ENCODE data around the gene PRR35.
A peak's percentile ranks its signal among the peaks of the same experiment; 100 is the strongest.

Gene PRR35

GRCh38 chr16:549544-550263 lies 10.5 kb upstream of the PRR35 start:
- no peak for DNase-seq (ENCODE audit: low read depth)

DNA sequence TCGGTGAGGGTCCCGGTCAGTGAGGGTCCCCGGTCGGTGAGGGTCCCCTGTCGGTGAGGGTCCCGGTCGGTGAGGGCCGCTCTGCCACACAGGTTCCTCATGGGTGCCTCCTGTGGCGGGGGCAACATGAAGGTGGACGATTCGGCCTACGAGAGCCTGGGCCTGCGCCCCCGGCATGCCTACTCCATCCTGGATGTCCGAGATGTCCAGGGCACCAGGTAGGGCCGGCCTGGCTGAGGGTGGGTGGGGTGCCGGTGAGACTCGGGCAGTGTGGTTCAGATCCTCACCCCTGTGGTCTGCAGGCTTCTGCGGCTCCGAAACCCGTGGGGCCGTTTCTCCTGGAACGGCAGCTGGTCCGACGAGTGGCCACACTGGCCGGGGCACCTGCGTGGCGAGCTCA lies 9.0 kb upstream of the PRR35 start:
- DNase-seq (ENCODE audit: low read depth): no peak

GRCh38 chr16:552171-552570 lies 8.0 kb upstream of the PRR35 start:
- DNase-seq (ENCODE audit: low read depth): no peak

- DNase-seq (ENCODE audit: low read depth): no peak
Observed at GRCh38 chr16:553601-554296, 6.4 kb upstream of the PRR35 start.

DNA sequence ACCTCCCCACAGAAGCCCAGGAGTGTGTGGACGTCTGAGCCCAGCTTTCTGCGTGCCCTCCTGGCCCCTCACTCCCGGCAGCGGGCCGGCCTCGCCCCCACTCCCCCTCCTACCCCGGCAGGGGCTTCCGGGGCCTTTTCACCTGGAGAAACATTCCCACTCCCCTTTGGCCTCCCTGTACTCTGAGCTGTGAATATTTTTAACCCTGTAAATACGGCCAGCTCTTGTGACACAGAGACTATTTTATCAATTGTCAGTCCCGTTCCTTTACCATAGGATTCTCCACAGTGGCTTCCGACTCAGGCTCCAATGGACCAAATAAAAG lies 5.9 kb upstream of the PRR35 start:
- DNase-seq (ENCODE audit: low read depth): no peak

DNA sequence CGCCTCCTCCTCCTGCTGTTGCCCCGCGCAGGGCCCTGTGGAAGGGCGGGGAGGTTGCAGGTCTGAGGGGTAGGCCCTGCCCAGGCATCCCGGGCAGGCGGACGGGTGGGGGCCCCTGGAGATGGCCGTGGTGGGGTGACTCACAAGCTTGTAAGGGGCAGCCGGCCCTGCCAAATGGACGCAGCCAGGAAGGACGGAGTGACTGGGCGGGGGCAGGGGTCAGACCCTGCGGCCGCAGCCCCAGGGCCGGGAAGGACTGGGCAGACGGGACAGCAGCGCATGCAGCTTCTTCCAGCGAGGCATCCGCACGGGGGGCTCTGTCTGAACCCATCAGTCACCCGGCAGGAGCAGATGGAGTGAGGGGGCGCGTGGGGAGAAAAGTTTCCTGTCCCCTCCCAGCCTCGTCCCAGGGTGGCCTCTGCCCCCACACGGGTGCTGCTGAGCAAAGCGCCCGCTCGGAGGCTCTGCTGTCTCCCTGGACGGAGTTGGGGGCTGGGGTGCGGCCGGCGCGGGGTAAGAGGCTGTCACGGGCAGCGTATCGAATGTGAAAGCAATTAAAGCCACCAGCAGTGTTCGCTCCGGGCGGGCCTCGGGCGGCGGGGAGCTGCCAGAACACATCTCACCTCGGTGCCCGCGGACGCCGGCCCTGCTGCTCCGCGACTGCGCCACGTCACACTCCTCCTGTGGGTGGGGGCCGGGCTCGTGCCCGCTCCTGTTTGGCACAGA lies 5.4 kb upstream of the PRR35 start:
- peak; percentile 42 for DNase-seq (ENCODE audit: low read depth)

GRCh38 chr16:555528-556473 lies 4.4 kb upstream of the PRR35 start:
- no peak for DNase-seq (ENCODE audit: low read depth)

GRCh38 chr16:556474-557173 lies 3.6 kb upstream of the PRR35 start:
- no peak for DNase-seq (ENCODE audit: low read depth)

DNA sequence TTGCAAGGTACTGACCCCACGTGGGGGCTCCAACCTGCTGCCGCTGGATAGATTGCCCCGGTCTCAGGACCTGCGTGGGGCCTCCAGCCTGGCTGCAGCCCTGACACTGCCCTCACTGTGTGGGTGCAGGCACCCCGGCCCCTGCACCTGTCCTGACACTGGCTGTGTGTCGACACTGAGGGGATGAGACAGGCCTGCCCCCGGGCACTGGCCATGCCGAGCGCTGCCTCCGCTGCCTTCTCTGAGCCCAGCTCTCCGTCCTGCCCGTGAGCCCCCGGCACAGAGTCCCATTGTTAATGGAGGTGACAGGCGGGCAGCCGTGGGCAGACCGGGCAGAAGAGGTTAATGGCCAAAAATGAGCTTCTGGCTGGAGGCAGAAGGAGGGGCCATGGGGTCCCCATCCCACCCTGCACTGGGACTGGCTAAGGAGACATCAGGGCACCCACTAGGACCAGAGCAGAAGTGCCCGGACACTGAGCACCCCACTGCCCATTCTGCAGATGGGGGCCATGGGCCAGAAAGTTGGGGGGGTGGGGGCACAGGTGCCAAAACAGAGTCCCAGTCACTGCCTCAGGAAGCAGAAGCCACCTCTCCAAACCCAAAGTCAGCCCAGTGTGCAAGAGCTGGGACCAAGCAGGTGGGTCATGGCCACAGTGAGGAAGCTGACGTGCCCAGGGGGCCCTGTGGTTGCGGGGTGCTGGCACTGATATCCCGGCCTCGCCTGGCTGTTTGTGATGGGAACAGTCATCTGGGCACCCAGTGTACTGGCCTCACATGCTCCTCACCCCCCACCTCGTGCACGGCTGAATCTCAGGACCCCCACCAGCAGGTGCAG lies 2.5 kb upstream of the PRR35 start:
- no peak for DNase-seq (ENCODE audit: low read depth)

GRCh38 chr16:558298-559020 lies 1.7 kb upstream of the PRR35 start:
- DNase-seq (ENCODE audit: low read depth): no peak

DNA sequence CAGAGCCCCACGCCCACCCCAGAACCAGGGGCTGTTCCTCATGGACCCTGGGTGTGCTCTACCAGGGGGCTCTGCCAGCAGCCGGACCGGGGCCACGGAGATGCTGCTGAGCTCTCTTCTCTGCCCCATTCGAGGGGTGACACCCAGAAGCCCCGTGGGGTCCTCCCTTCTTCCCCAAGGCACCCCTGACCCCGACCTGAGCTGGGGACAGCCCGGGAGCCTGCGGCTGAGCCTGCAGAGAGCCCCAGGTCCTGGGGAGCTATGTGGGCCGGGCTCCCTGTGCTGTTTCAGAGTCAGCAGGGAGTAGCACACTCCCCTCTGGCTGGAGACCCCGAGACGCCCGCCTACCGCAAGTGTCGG lies 1.2 kb upstream of the PRR35 start:
- DNase-seq (ENCODE audit: low read depth): no peak

DNA sequence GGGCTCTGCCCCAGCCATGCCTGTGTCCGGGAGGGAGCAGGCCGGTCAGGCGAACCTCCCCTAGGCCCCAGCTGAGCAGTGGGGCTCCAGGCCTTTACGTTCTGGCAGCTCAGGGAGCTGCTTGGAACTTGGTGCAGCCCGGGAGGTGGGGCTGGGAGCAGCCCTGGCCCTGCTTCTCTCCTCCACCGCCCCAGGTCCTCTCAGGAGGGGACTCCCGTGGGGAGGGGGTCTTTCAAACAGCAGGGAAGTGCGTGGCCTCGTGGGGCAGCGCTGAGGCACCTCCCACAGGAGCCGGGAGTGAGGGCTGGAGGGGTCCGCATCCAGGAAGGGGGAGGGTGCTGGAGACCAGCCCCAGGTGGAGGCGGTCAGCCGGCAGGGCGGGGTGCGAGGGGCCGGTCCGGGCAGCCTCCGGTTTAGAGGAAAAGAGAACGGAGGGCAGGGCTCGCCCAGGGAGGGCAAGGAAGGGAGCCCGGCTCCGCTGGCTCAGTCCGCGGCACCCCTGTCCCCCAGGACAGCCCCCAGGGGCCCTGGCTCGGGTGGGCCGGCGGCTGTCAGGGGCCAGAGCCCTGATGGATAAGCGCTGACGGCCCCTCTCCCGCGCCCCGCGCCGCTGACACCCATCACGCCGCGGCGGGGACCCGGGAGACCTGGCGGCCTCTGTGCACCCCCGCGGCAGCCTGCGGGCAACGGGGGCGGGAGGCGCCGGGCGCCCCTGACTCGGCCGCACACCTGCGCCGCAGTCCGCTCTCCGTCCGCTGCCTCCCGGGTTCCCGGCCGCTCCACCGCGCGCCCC lies 587 bp upstream of the PRR35 start:
- no peak for DNase-seq (ENCODE audit: low read depth)

DNA sequence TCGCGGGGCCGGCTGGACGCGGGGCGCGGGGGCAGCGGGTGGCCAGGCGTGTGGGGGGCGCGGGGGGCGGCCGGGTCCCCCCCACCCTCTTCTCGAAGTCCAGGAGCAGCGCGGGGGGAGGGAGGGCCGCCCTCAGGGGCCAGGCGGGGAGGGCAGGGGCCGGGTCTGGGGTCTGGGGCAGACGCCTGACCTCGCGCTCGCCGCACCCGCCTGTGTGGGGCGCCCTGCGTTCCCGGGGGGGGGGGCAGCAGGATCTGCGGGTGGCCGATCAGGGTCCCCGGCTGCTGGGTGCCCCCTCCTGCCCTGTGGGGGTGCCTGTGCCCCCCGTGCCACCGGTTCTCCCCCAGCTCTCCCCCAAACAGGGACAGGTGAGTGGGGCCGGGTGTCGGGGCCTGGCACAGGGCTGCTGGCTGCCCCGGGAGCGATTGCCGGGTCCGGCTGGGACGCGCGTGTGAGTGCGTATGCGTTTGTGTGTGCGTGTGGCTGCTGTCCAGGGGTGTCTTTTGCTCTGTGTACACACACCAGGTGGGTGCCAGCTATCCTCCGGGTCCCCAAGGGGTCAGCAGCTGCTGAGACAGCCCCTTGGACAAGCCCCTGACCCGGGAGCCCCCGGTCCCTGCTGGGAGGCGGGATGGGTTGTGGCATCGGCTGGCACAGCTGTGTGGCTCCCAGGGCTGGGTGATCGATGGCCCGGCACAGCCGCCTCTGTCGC lies 663 bp downstream of the PRR35 start:
- no peak for DNase-seq (ENCODE audit: low read depth)

DNA sequence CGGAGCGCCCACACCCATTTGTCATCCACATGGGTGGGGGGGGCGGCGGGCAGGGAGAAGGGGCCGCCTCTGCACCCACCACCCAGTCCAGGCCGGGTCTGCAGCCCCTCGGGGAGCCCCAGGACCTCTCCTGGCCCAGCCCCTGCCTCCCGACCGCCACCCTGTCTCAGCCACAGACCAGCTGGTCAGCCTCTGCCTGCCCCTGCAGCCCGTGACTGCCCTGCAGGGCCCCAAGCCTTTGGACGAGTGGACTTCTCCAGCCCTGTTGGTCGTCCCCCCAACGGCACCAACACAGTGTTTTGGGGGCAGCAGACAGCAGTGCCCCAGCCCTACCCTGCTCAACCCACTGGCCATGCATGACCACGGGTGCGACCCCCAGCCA lies 1.2 kb downstream of the PRR35 start:
- DNase-seq (ENCODE audit: low read depth): no peak

DNA sequence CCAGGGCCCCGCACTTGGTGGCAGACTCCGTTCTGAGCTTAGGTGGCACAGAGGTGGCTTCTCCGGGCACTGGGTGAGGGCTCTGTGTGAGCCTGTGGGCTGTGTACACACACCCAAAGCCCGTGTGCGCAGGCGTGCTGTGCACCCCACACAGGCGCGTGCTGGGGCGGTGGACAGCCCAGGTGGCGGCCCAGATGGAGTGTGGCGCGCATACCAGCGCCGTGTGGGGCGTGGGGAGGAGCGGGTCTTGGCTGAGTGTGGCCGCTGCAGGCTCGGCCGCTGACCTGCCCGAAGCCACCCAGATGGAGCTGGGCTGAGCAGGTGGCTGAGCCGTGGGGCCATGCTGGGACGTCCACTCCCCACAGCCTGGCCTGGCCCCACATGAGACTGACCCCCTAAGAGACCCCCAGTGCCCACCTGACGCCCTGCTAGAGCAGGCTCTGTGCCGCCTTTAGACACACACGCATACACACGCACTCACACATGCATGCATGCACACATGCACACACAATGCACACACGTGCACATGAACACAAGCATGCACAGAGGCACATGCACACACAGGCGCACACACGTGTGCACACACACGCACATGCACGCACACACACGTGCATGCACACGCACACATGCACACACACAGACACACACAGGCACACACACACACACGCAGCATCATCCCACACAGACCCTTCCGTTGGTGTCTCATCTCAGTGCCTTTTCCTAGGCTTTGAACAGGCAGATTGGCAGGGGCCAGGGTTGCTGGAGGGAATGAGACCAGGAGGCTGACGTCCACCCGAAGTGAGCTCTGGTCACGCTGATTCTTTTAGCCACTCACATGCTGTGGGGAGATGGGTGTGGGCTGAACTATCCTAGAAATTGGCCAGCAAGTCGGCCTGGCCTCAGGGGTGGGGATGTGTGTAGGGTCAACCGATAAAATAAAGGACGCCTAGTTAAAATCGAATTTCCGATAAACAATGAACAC lies 2.1 kb downstream of the PRR35 start:
- no peak for DNase-seq (ENCODE audit: low read depth)

DNA sequence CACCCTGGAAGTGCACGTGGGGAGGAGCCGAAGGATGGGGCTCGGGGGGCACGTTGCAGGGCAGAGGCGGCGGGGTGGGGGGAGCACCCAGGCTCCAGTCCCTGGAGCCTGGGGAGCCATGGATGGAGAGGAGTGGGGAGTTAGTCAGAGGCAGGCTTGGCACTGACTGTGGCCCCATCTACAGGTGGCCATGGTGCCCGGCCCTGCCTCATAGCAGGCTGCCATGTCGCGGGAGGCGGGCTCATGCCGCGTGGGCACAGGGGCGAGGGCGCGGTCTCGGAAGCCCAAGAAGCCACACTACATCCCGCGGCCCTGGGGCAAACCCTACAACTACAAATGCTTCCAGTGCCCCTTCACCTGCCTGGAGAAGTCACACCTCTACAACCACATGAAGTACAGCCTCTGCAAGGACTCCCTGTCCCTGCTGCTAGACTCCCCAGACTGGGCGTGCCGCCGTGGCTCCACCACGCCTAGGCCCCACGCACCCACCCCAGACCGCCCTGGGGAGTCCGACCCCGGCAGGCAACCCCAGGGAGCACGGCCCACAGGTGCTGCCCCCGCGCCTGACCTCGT lies 3.0 kb downstream of the PRR35 start:
- DNase-seq (ENCODE audit: low read depth): no peak
